ENCODE results near the gene MAP4K3. TPM values are rescaled to one million over a fixed set of nuclear protein-coding genes. Genes with fewer than 3 reads are reported as not detected.

Gene MAP4K3
- total and polyA plus RNA-seq, 2 of the 4 experiments (the other 2 are of a cell fraction): 13.2 to 32.6 TPM

DNA sequence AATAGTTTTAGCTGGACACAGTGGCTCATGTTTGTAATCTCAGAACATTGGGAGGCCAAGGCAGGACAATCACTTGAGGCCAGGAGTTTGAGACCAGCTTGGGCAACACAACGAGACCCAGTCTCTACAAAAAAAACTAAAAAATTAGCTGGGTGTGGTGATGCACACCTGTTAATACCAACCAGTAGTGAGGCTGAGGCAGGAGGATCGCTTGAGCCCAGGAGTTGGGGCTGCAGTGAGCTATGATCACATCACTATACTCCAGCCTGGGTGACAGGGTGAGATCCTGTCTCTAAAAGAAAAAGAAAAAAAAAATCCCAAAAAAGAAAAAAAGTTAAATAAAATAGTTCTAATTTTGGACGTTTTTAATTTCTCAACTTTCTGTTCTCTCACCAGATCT is 68.7 kb downstream of the MAP4K3 start:
- no peak overlapping the region for H2AK5ac ChIP-seq (ENCODE audit: low read depth, low read length)
- ChIA-PET CTCF (interaction anchor here (1.4 kb wide), 1 partner anchor 9 kb away, joined by 5 read pairs; no protein-coding TSS in a partner anchor), POLR2A (ENCODE audit: unreplicated experiment) (no interaction called here)
- no peak overlapping the region for H2AK9ac ChIP-seq (replicated peaks; ENCODE audit: low read depth, low read length, poor library complexity)
- no peak overlapping the region for H3K18ac ChIP-seq (ENCODE audit: low read depth, low read length)
- no peak for DNase-seq
- H3K9ac ChIP-seq (ENCODE audit: low read depth, low read length): no peak overlapping the region
- in situ Hi-C loops (cut with MboI; ENCODE audit: low sequenced_read_pairs) (loop anchor here (25.0 kb wide), 1 partner anchor 319 kb away; no protein-coding TSS in a partner anchor), dilution Hi-C loops (cut with HindIII; ENCODE audit: low sequenced_read_pairs, unreplicated experiment) (no loop called here), intact Hi-C loops (cut with micrococcal nuclease) (no loop called here)
- peaks cover 23 to 51% of the 10 kb centered on the region in 2 experiments for H3K79me1 ChIP-seq (ENCODE audit: low read depth in 1 of 2, low read length in 2 of 2)
- no peak overlapping the region for H4K8ac ChIP-seq (ENCODE audit: low read depth in 2 of 2, low read length in 2 of 2)
- H2BK15ac ChIP-seq (ENCODE audit: low read depth, low read length): no peak overlapping the region
- BruUV-seq (replicated peaks): no TSS peak
- H3K27me3 ChIP-seq (ENCODE audit: control insufficient read depth, insufficient read depth, low read length): no peaks in the 10 kb centered on the region
- peaks cover 7% of the 10 kb centered on the region for H3K36me3 ChIP-seq (ENCODE audit: control insufficient read depth, insufficient read depth, low read length)
- no peak overlapping the region for H4K91ac ChIP-seq (ENCODE audit: insufficient read depth, low read depth, low read length)
- no peak overlapping the region for H3K4ac ChIP-seq (ENCODE audit: low read depth, low read length)
- peaks cover 28% of the 10 kb centered on the region for H4K20me1 ChIP-seq (ENCODE audit: insufficient read depth, low read length)
- no peak overlapping the region for H2AFZ ChIP-seq (replicated peaks; ENCODE audit: low read length, poor library complexity)
- H3K4me1 ChIP-seq (ENCODE audit: control insufficient read depth, insufficient read depth, low read length): peaks cover 2% of the 10 kb centered on the region; the same call in 1 of the 2 replicates
- H2BK120ac ChIP-seq (ENCODE audit: low read depth, low read length): no peak overlapping the region
- ATAC-seq (ENCODE audit: low read depth): no peak
- no peak overlapping the region for H3K23ac ChIP-seq (ENCODE audit: low read depth, low read length)
- no peak overlapping the region for H2BK5ac ChIP-seq (ENCODE audit: low read depth, low read length, poor library complexity, severe bottlenecking)
- no peak overlapping the region for H3K4me2 ChIP-seq (ENCODE audit: low read depth, low read length)
- no peak overlapping the region for H3K56ac ChIP-seq (ENCODE audit: extremely low read depth, insufficient read depth, low read length)
- H2BK20ac ChIP-seq (ENCODE audit: low read depth, low read length): no peak overlapping the region
- H3K9me3 ChIP-seq (ENCODE audit: control insufficient read depth, insufficient read depth, low read length): no peaks in the 10 kb centered on the region
- no peaks in the 10 kb centered on the region; the same call in 1 of the 2 replicates for H3K9me1 ChIP-seq (ENCODE audit: insufficient read depth, low read length)
- no peak overlapping the region for H3K4me3 ChIP-seq (ENCODE audit: insufficient read depth, low read depth, low read length)
- no peak overlapping the region for H4K5ac ChIP-seq (ENCODE audit: low read depth, low read length)
- H3K27ac ChIP-seq (ENCODE audit: insufficient read depth, low read length): no peak overlapping the region
- TF ChIP-seq NFE2L2 (IDR thresholded peaks at IDR 0.05; ENCODE audit: low read depth, low read length) (no peak), CHD1 (IDR thresholded peaks at IDR 0.05; ENCODE audit: low read depth, low read length) (no peak), CEBPB (IDR thresholded peaks at IDR 0.05; ENCODE audit: low read depth, low read length) (no peak), RFX5 (IDR thresholded peaks at IDR 0.05; ENCODE audit: low read depth, low read length) (no peak), MAZ (IDR thresholded peaks at IDR 0.05; ENCODE audit: borderline replicate concordance, low read depth, low read length) (no peak), FOS (IDR thresholded peaks at IDR 0.05; ENCODE audit: low read depth, low read length) (no peak), BHLHE40 (IDR thresholded peaks at IDR 0.05; ENCODE audit: low read depth, low read length) (no peak), POLR2A (IDR thresholded peaks at IDR 0.05; ENCODE audit: low read depth, low read length) (no peak), RAD21 (IDR thresholded peaks at IDR 0.05; ENCODE audit: low read length) (no peak), ELK1 (IDR thresholded peaks at IDR 0.05; ENCODE audit: borderline replicate concordance, low read depth, low read length) (no peak), MXI1 (IDR thresholded peaks at IDR 0.05; ENCODE audit: borderline replicate concordance, low read depth, low read length) (no peak)
- TF ChIP-seq, protein P1, sequence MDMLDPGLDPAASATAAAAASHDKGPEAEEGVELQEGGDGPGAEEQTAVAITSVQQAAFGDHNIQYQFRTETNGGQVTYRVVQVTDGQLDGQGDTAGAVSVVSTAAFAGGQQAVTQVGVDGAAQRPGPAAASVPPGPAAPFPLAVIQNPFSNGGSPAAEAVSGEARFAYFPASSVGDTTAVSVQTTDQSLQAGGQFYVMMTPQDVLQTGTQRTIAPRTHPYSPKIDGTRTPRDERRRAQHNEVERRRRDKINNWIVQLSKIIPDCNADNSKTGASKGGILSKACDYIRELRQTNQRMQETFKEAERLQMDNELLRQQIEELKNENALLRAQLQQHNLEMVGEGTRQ (IDR thresholded peaks at IDR 0.05; ENCODE audit: low read depth, low read length): no peak
- TF ChIP-seq, protein P2, sequence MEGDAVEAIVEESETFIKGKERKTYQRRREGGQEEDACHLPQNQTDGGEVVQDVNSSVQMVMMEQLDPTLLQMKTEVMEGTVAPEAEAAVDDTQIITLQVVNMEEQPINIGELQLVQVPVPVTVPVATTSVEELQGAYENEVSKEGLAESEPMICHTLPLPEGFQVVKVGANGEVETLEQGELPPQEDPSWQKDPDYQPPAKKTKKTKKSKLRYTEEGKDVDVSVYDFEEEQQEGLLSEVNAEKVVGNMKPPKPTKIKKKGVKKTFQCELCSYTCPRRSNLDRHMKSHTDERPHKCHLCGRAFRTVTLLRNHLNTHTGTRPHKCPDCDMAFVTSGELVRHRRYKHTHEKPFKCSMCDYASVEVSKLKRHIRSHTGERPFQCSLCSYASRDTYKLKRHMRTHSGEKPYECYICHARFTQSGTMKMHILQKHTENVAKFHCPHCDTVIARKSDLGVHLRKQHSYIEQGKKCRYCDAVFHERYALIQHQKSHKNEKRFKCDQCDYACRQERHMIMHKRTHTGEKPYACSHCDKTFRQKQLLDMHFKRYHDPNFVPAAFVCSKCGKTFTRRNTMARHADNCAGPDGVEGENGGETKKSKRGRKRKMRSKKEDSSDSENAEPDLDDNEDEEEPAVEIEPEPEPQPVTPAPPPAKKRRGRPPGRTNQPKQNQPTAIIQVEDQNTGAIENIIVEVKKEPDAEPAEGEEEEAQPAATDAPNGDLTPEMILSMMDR (conservative IDR thresholded peaks at IDR 0.05; ENCODE audit: low read depth, low read length): no peak
- no peak overlapping the region for H3K14ac ChIP-seq (replicated peaks; ENCODE audit: low read depth, low read length)
- WGBS, 2 experiments (ENCODE audit: extremely low coverage in 2 of 2, insufficient read length in 1 of 2): no CpG with 5 or more reads among the region's 3 CpGs

Data from IMR-90 (cell line).